Adrenal gland (tissue), 5 donors: ENCODE measurements around the gene ITGB3.

ENCODE experiments used
- POLR2A ChIP-seq, 2 donors: fragments of 450-650 bp; IDR thresholded peaks; one replicate each; pipeline ENCODE4 v1.6.1; 2017; ENCODE audit warnings: antibody characterized with exemption in 2 of 2, mild to moderate bottlenecking in 2 of 2, moderate library complexity in 1 of 2
- TF ChIP-seq, protein P1 (sequence below), 6 experiments: fragments of 450-650 bp in 4 of 6; fragments of 200-600 bp in 2 of 6; sonication (generic) in 1 of 6; IDR thresholded peaks; 1 replicate in 5 of 6; 2 replicates in 1 of 6; pipeline versions ENCODE4 v1.5.1 to v1.8.0; 2016 to 2021; ENCODE audit warnings: antibody characterized with exemption in 6 of 6, mild to moderate bottlenecking in 2 of 6, moderate library complexity in 1 of 6
- donor health status: DM: no; HTN: no; CAD: no.

- TF ChIP-seq, protein P1, sequence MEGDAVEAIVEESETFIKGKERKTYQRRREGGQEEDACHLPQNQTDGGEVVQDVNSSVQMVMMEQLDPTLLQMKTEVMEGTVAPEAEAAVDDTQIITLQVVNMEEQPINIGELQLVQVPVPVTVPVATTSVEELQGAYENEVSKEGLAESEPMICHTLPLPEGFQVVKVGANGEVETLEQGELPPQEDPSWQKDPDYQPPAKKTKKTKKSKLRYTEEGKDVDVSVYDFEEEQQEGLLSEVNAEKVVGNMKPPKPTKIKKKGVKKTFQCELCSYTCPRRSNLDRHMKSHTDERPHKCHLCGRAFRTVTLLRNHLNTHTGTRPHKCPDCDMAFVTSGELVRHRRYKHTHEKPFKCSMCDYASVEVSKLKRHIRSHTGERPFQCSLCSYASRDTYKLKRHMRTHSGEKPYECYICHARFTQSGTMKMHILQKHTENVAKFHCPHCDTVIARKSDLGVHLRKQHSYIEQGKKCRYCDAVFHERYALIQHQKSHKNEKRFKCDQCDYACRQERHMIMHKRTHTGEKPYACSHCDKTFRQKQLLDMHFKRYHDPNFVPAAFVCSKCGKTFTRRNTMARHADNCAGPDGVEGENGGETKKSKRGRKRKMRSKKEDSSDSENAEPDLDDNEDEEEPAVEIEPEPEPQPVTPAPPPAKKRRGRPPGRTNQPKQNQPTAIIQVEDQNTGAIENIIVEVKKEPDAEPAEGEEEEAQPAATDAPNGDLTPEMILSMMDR (IDR thresholded peaks at IDR 0.05), result no peak
- TF ChIP-seq POLR2A (IDR thresholded peaks at IDR 0.05), result no peak
Observed at GRCh38 chr17:47281216-47281615, 27.6 kb downstream of the ITGB3 start.
